HTR-8/SVneo (cell line): Measurements from ENCODE around the gene ALAS1.
"Not testable (repeated sequence)": the region's sequence is repeated elsewhere in the genome, so short reads cannot be mapped to it uniquely, and the experiment has no call there.

Source experiments
- DNase-seq: peaks from one replicate; pipeline ENCODE4 v3.0.0; 2011; ENCODE audit warnings: low spot score, mixed read lengths; ENCODE audit not compliant: insufficient read length
- FAIRE-seq: peaks from 2 replicates; lab custom pipeline; 2011; peaks lifted over from hg19 to GRCh38; lab: Jason Lieb, UNC

Gene ALAS1

GRCh38 chr3:52197842-52198625 is at the start of gene ALAS1:
Gene ALAS1, plus strand, starts transcription at chr3:52198160. Its CDS starts 1,082 bp downstream, at chr3:52199242.
- DNase-seq (peak; percentile 98), FAIRE-seq (peak; percentile 97)

- FAIRE-seq (peak; percentile 36), DNase-seq (no peak)
Measured at GRCh38 chr3:52149021-52149420, 48.9 kb upstream of the ALAS1 start.

- FAIRE-seq (no peak), DNase-seq (no peak)
Measured at GRCh38 chr3:52149726-52150125, 48.2 kb upstream of the ALAS1 start.

GRCh38 chr3:52150357-52150756 is 47.6 kb upstream of the ALAS1 start:
- DNase-seq, result no peak
- no peak for FAIRE-seq

- DNase-seq, result no peak
- no peak for FAIRE-seq
Measured at GRCh38 chr3:52150860-52151259, 47.1 kb upstream of the ALAS1 start.

- not testable (repeated sequence) for FAIRE-seq, DNase-seq
Measured at GRCh38 chr3:52151991-52152390, 46.0 kb upstream of the ALAS1 start.

- FAIRE-seq (peak; percentile 86), DNase-seq (peak; percentile 47)
Measured at GRCh38 chr3:52153389-52154096, 44.4 kb upstream of the ALAS1 start.

- DNase-seq, result peak; percentile 97
- FAIRE-seq, result peak; percentile 98
Measured at GRCh38 chr3:52154135-52155094, 43.5 kb upstream of the ALAS1 start, which contains the start of gene POC1A. Gene POC1A, minus strand, starts transcription at chr3:52154423. Its CDS starts 51 bp downstream, at chr3:52154372.

GRCh38 chr3:52155912-52156311 is 42.0 kb upstream of the ALAS1 start:
- no peak for DNase-seq
- no peak for FAIRE-seq

- FAIRE-seq (no peak), DNase-seq (no peak)
Measured at GRCh38 chr3:52159503-52159902, 38.5 kb upstream of the ALAS1 start.

GRCh38 chr3:52162250-52162872 is 35.6 kb upstream of the ALAS1 start:
- FAIRE-seq, result no peak
- DNase-seq, result no peak

- FAIRE-seq (peak; percentile 71), DNase-seq (no peak)
Measured at GRCh38 chr3:52167240-52167639, 30.7 kb upstream of the ALAS1 start.

- not testable (repeated sequence) for FAIRE-seq, DNase-seq
Measured at GRCh38 chr3:52170217-52170616, 27.7 kb upstream of the ALAS1 start.

GRCh38 chr3:52171514-52172261 is 26.3 kb upstream of the ALAS1 start:
- DNase-seq (peak; percentile 39), FAIRE-seq (peak; percentile 78)

GRCh38 chr3:52172262-52172757 is 25.6 kb upstream of the ALAS1 start:
- no peak for DNase-seq
- peak; percentile 49 for FAIRE-seq

- FAIRE-seq (no peak), DNase-seq (no peak)
Measured at GRCh38 chr3:52173101-52173500, 24.9 kb upstream of the ALAS1 start.

- no peak for DNase-seq
- no peak for FAIRE-seq
Measured at GRCh38 chr3:52174896-52175295, 23.1 kb upstream of the ALAS1 start.

GRCh38 chr3:52175416-52176179 is 22.4 kb upstream of the ALAS1 start:
- DNase-seq (no peak), FAIRE-seq (no peak)
